ENCODE data around the gene SORCS3. TPM values are rescaled to one million over a fixed set of nuclear protein-coding genes. Genes with fewer than 3 reads are reported as not detected.

SORCS3 gene
- total RNA-seq, 2 experiments from 2014 or later = not detected

DNA sequence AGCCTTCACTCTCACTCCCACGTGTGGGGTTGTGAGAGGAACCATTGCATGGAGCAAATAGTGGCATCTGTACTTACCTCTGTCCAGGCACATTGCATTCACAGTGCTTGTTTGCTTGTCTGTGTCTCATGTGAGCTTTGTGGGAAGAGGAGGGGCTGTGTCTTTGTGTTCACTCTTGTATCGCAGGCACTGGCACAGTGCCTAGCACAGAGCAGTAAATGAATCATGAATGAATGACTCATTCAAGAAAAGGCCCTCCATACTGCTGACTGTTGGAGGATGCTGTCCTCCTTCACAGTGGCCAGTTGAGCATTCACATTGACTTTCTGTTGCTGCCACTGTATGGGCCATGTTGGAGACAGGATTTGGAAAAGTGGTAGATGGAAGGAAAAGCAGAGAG, 125.3 kb downstream of the SORCS3 start:
- DNase-seq = no peak
- ATAC-seq = no peak
- ChIA-PET POLR2A (no interaction called here), CTCF (no interaction called here)
- no peak overlapping the region for H3K27ac Mint-ChIP-seq
- no peaks in the 10 kb centered on the region for H3K4me1 Mint-ChIP-seq (ENCODE audit: low read depth)
- no peaks in the 10 kb centered on the region for H3K27me3 Mint-ChIP-seq (ENCODE audit: low read depth)
- H3K36me3 Mint-ChIP-seq (ENCODE audit: low read depth) = no peaks in the 10 kb centered on the region
- no peaks in the 10 kb centered on the region for H3K9me3 Mint-ChIP-seq (ENCODE audit: insufficient read depth)
- no peak overlapping the region for H3K4me3 Mint-ChIP-seq

GRCh38 chr10:104767282-104767681, 126.2 kb downstream of the SORCS3 start:
- Mint-ChIP-seq H3K27me3 (ENCODE audit: low read depth) (no peaks in the 10 kb centered on the region), H3K4me1 (ENCODE audit: low read depth) (no peaks in the 10 kb centered on the region), H3K27ac (no peak overlapping the region), H3K9me3 (ENCODE audit: insufficient read depth) (no peaks in the 10 kb centered on the region), H3K36me3 (ENCODE audit: low read depth) (no peaks in the 10 kb centered on the region), H3K4me3 (no peak overlapping the region)
- ATAC-seq (no peak), DNase-seq (no peak)
- ChIA-PET CTCF (no interaction called here), POLR2A (no interaction called here)

DNA sequence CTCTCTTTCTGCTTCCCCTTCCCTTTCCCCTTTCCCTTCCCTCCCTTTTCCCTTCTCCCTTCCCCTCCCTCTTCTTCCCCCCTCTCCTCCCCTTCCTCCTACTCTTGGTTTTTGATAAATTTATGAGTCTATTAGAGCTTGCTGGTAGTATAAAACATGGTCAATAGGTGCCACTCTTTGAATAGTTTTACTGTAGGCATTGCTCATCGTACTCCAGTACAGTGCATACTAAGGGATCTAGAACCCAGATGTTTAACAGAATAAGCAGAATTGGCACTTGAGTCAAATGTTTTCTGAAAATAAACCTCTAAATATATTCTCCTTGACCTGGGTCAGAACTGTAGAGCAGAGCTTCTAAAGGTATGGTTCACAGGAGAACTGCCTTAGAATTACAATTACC, 126.7 kb downstream of the SORCS3 start:
- no peak for DNase-seq
- Mint-ChIP-seq H3K27ac (no peak overlapping the region), H3K9me3 (ENCODE audit: insufficient read depth) (no peaks in the 10 kb centered on the region), H3K4me3 (no peak overlapping the region), H3K27me3 (ENCODE audit: low read depth) (no peaks in the 10 kb centered on the region), H3K4me1 (ENCODE audit: low read depth) (no peaks in the 10 kb centered on the region), H3K36me3 (ENCODE audit: low read depth) (no peaks in the 10 kb centered on the region)
- CTCF ChIA-PET = no interaction called here
- POLR2A ChIA-PET = interaction anchor here (0.5 to 0.7 kb wide), 2 partner anchors 343 to 1121 kb away, joined by 3 to 4 read pairs; no protein-coding TSS in a partner anchor
- no peak for ATAC-seq

GRCh38 chr10:104773105-104773504, 132.0 kb downstream of the SORCS3 start:
- ChIA-PET CTCF (no interaction called here), POLR2A (no interaction called here)
- no peaks in the 10 kb centered on the region for H3K4me1 Mint-ChIP-seq (ENCODE audit: low read depth)
- no peak overlapping the region for H3K27ac Mint-ChIP-seq
- H3K9me3 Mint-ChIP-seq (ENCODE audit: insufficient read depth) = no peaks in the 10 kb centered on the region
- ATAC-seq (no peak), DNase-seq (no peak)
- H3K4me3 Mint-ChIP-seq = no peak overlapping the region
- no peaks in the 10 kb centered on the region for H3K27me3 Mint-ChIP-seq (ENCODE audit: low read depth)
- H3K36me3 Mint-ChIP-seq (ENCODE audit: low read depth) = no peaks in the 10 kb centered on the region

GRCh38 chr10:104774234-104774633, 133.1 kb downstream of the SORCS3 start:
- ATAC-seq (no peak), DNase-seq (no peak)
- Mint-ChIP-seq H3K27me3 (ENCODE audit: low read depth) (no peaks in the 10 kb centered on the region), H3K9me3 (ENCODE audit: insufficient read depth) (no peaks in the 10 kb centered on the region), H3K4me1 (ENCODE audit: low read depth) (no peaks in the 10 kb centered on the region), H3K36me3 (ENCODE audit: low read depth) (no peaks in the 10 kb centered on the region), H3K4me3 (no peak overlapping the region), H3K27ac (no peak overlapping the region)
- CTCF ChIA-PET = no interaction called here
- POLR2A ChIA-PET = no interaction called here

- Mint-ChIP-seq H3K36me3 (ENCODE audit: low read depth) (no peaks in the 10 kb centered on the region), H3K9me3 (ENCODE audit: insufficient read depth) (no peaks in the 10 kb centered on the region), H3K4me1 (ENCODE audit: low read depth) (no peaks in the 10 kb centered on the region), H3K4me3 (no peak overlapping the region), H3K27ac (no peak overlapping the region), H3K27me3 (ENCODE audit: low read depth) (no peaks in the 10 kb centered on the region)
- no peak for DNase-seq
- ChIA-PET POLR2A (no interaction called here), CTCF (no interaction called here)
- ATAC-seq = no peak
Measured at GRCh38 chr10:104777086-104777799, 136.2 kb downstream of the SORCS3 start.

DNA sequence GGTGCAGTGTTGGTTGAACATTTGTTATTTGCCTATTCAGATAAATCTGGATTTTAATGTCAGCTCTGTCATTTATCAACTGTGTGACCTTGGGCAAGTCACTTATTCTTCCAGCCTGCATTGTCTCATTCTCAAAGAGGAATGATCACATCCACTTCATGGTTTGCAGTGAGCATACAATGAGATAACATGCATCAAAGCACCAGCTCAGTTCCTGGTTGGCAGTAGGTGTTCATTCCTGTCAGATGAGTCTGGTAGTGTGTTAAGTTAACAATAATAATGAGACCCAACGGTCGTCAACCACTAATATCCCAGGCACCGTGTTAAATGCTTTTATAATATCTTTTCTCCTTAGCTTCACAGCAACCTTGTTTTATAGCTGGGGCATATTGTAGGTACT, 137.3 kb downstream of the SORCS3 start:
- Mint-ChIP-seq H3K9me3 (ENCODE audit: insufficient read depth) (no peaks in the 10 kb centered on the region), H3K36me3 (ENCODE audit: low read depth) (no peaks in the 10 kb centered on the region), H3K4me1 (ENCODE audit: low read depth) (no peaks in the 10 kb centered on the region), H3K27ac (no peak overlapping the region), H3K4me3 (no peak overlapping the region), H3K27me3 (ENCODE audit: low read depth) (no peaks in the 10 kb centered on the region)
- no peak for ATAC-seq
- DNase-seq = no peak
- ChIA-PET POLR2A (no interaction called here), CTCF (no interaction called here)

DNA sequence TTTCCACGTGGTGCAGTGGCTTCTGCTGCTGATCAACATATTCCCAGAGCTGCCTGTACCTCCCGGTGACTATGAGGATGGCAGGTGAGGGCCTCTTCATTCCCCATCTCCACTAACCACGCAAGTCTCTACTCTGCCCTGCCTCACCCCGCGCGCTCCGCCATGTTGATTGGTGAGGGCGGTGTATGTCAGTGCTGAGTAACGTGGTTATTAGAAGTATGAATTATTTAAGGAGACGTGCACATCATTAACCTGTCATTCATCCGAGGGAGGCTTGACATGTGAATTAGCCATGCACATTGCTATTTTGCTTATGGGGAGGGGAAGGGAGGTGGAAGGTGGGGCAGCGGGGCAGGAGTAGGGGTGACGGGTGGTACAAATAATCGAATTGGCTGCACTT, 138.6 kb downstream of the SORCS3 start:
- no peak overlapping the region for H3K4me3 Mint-ChIP-seq
- ATAC-seq (no peak), DNase-seq (no peak)
- ChIA-PET CTCF (no interaction called here), POLR2A (no interaction called here)
- no peaks in the 10 kb centered on the region for H3K9me3 Mint-ChIP-seq (ENCODE audit: insufficient read depth)
- no peaks in the 10 kb centered on the region for H3K36me3 Mint-ChIP-seq (ENCODE audit: low read depth)
- no peaks in the 10 kb centered on the region for H3K27me3 Mint-ChIP-seq (ENCODE audit: low read depth)
- no peak overlapping the region for H3K27ac Mint-ChIP-seq
- no peaks in the 10 kb centered on the region for H3K4me1 Mint-ChIP-seq (ENCODE audit: low read depth)

GRCh38 chr10:104780165-104780564, 139.1 kb downstream of the SORCS3 start:
- no peaks in the 10 kb centered on the region for H3K36me3 Mint-ChIP-seq (ENCODE audit: low read depth)
- no peaks in the 10 kb centered on the region for H3K9me3 Mint-ChIP-seq (ENCODE audit: insufficient read depth)
- no peak for ATAC-seq
- no peak for DNase-seq
- no peaks in the 10 kb centered on the region for H3K27me3 Mint-ChIP-seq (ENCODE audit: low read depth)
- ChIA-PET CTCF (no interaction called here), POLR2A (no interaction called here)
- H3K4me3 Mint-ChIP-seq = no peak overlapping the region
- no peaks in the 10 kb centered on the region for H3K4me1 Mint-ChIP-seq (ENCODE audit: low read depth)
- no peak overlapping the region for H3K27ac Mint-ChIP-seq

DNA sequence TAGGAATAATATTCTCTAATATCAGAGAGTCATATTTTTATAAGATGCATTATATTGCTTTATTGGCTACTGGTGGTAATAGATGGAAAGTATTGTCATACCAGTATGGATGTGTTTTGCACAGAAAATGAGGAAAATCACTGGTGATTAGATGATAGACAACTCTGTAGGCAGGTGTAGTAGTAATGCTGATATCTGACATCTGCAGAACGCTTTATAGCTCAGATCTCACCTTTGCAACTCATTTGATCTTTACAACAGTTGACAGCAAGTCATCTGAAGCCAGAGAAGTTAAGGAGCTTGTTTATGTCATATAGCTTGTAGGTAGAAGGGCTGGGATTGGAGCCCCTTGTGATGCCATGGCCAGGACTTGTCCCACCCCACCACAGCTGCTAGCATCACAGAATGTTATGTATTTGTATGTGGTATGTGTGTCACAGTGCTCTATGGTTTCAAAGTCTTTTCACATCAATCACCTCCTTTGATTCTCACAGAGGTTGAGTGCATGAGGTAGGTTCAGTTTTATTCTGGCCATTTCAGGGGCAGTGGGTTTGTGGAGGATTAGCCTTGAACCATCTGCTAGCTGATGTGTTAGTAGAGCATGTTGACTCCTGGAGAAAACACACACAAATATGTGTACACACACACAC, 140.0 kb downstream of the SORCS3 start:
- ChIA-PET POLR2A (no interaction called here), CTCF (no interaction called here)
- H3K9me3 Mint-ChIP-seq (ENCODE audit: insufficient read depth) = no peaks in the 10 kb centered on the region
- no peak overlapping the region for H3K4me3 Mint-ChIP-seq
- no peaks in the 10 kb centered on the region for H3K36me3 Mint-ChIP-seq (ENCODE audit: low read depth)
- no peaks in the 10 kb centered on the region for H3K4me1 Mint-ChIP-seq (ENCODE audit: low read depth)
- H3K27me3 Mint-ChIP-seq (ENCODE audit: low read depth) = no peaks in the 10 kb centered on the region
- DNase-seq = no peak
- no peak overlapping the region for H3K27ac Mint-ChIP-seq
- ATAC-seq = no peak

GRCh38 chr10:104784452-104784851, 143.4 kb downstream of the SORCS3 start:
- CTCF ChIA-PET = no interaction called here
- H3K27me3 Mint-ChIP-seq (ENCODE audit: low read depth) = no peaks in the 10 kb centered on the region

DNA sequence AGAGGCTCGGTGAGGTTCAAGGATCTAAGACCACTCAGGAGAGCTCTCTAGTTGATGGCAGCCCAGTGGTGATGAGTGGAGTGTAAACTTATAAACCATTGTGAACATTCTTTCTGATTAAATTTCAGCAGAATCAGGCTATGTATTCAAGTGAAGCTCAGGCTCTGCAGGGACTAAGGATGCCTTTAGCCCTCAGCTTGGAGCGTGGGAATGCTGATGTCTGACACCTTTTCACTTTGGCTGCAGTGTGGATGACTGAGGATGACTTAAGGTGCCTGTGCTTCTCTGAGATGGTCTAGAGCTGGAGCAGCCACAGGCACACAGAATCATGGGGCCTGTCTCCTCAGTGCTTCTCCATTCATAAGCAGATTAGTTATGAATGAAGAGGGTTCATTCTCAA, 150.4 kb downstream of the SORCS3 start:
- POLR2A ChIA-PET = no interaction called here
- Mint-ChIP-seq H3K9me3 (ENCODE audit: insufficient read depth) (no peaks in the 10 kb centered on the region), H3K4me1 (ENCODE audit: low read depth) (no peaks in the 10 kb centered on the region)

More at GRCh38 chr10:104784452-104784851, 143.4 kb downstream of the SORCS3 start:
- H3K4me3 Mint-ChIP-seq = no peak overlapping the region
- POLR2A ChIA-PET = no interaction called here
- H3K36me3 Mint-ChIP-seq (ENCODE audit: low read depth) = no peaks in the 10 kb centered on the region
- ATAC-seq (no peak), DNase-seq (no peak)
- no peak overlapping the region for H3K27ac Mint-ChIP-seq
- H3K4me1 Mint-ChIP-seq (ENCODE audit: low read depth) = no peaks in the 10 kb centered on the region
- no peaks in the 10 kb centered on the region for H3K9me3 Mint-ChIP-seq (ENCODE audit: insufficient read depth)

DNA sequence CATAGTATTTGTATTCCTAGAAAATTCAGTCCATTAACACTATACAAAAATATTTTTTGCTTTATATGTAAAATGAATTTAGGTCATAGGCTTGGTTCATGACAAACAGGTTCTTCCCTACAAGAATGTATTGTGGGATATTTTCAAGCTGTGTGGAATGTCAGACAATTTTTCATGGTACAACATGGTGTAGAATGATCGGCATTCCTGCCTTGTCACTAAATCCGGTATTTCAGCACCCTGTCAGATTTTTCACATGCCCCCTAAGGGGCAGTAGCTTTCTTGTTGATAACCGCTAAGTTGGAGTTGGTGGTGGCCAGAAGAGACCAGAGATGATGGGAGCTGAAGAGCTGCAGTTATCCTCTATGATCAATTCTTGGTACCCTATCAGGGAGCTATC, 154.3 kb downstream of the SORCS3 start:
- Mint-ChIP-seq H3K4me3 (no peak overlapping the region), H3K9me3 (ENCODE audit: insufficient read depth) (no peaks in the 10 kb centered on the region), H3K27me3 (ENCODE audit: low read depth) (peaks cover 2% of the 10 kb centered on the region), H3K27ac (no peak overlapping the region), H3K36me3 (ENCODE audit: low read depth) (no peaks in the 10 kb centered on the region), H3K4me1 (ENCODE audit: low read depth) (no peaks in the 10 kb centered on the region)
- CTCF ChIA-PET = no interaction called here
- DNase-seq (no peak), ATAC-seq (no peak)
- POLR2A ChIA-PET = no interaction called here

More for the DNA sequence above, 150.4 kb downstream of the SORCS3 start:
- ATAC-seq (no peak), DNase-seq (no peak)
- H3K36me3 Mint-ChIP-seq (ENCODE audit: low read depth) = no peaks in the 10 kb centered on the region
- H3K27me3 Mint-ChIP-seq (ENCODE audit: low read depth) = no peaks in the 10 kb centered on the region
- H3K4me3 Mint-ChIP-seq = no peak overlapping the region
- no peak overlapping the region for H3K27ac Mint-ChIP-seq
- CTCF ChIA-PET = no interaction called here

Data from activated CD8-positive, alpha-beta T cell treated with anti-CD3 and anti-CD28 coated beads, Interleukin-2, amount 10 ng/mL, durations not matched to agents 7 days and 5 days (primary cell).